HG03342 (cell line): ENCODE measurements around the gene ZNF785.

Source experiments
- ATAC-seq: cut with Tn5 transposase; IDR thresholded peaks from one replicate; pipeline ENCODE4 v1.9.1; 2021; ENCODE audit warnings: mild to moderate bottlenecking, moderate library complexity; ENCODE audit not compliant: unreplicated experiment

The ZNF785 gene

DNA sequence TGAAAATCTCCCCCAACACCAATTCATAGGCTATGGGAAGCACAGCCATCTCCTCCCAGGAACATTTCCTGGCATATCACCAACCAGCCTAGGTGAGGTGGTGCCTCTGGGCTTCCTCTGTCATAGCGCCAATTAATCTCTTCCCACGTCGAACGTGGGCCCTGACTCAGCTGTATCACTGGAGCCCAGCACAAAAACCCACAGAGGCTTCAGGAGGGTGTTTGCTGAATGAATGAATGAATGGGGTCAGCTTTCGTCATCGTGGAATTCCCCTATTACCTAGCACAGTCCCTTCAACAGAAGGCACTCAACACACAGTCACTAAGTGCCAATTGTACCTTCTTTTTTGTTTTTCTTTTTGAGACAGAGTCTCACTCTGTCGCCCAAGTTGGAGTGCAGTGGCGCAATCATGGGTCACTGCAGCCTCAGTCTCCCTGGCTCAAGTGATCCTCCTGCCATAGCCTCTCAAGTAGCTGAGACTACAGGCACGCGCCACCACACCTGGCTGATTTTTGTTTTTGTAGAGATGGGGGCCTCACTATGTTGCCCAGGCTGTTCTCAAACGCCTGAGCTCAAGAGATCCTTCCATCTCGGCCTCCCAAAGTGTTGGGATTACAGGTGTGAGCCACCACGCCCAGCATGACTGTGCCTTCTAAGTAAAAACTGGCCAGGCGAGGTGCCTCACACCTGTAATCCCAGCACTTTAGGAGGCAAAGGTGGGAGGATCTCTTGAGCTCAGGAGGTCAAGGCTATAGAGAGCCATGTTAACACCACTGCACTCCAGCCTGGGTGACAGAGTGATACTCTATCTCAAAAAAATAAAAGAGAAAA lies 18.1 kb downstream of the ZNF785 start:
- ATAC-seq = no peak

DNA sequence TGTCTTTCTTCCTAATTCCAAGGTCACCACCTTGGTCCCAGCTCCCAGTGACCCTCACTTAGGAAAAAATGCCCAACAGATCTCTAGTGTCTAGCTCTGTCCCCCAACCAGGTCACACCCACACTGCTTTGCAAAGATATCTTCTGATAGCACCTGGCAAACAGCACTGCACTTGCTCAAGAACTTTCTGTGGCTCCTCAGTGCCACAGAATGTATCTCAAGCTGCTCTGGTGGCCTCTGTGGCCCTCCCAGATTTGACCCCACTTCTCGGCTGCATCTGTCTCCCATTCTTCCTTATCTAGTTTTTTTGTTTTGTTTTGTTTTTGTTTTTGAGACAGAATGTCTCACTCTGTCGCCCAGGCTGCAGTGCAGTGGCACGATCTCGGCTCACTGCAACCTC lies 19.0 kb downstream of the ZNF785 start:
- ATAC-seq = no peak

DNA sequence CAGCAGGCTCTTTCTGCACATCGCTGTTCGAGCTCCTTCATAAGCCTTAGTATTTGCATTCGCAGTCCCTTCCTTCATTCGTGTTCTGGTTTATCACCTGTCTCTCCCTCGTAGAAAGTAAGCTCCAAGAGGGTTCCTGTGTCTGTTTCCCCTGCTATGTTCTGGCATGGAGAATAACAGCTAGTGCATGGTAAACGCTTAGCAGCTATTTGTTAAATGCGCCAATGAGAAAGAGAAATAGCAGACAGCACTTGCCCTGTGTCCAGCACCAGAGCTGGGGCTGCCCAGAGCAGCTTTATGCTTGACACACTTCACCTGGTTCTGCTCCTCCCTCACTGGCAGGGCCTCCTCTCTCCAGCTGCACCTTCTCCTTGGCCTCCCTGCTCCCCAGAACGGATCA lies 19.5 kb downstream of the ZNF785 start:
- no peak for ATAC-seq

DNA sequence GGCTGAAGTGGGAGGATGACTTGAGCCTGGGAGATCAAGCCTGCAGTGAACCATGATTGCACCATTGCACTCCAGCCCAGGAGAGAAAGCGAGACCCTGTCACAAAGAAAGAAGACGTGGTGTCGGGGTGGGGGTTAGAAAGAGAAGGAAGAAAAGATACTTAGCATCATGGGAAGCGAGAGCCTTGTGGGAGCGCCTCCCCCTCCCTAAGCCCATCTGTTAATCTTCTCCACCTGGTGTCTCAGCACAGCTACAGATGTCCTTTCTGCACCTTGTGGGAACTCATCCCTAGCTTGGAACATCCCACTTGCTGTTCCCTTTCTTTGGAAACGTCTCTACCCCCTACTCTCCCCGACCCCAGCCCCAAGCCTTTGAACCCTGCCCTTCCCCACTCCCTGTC lies 20.0 kb downstream of the ZNF785 start:
- ATAC-seq = no peak

DNA sequence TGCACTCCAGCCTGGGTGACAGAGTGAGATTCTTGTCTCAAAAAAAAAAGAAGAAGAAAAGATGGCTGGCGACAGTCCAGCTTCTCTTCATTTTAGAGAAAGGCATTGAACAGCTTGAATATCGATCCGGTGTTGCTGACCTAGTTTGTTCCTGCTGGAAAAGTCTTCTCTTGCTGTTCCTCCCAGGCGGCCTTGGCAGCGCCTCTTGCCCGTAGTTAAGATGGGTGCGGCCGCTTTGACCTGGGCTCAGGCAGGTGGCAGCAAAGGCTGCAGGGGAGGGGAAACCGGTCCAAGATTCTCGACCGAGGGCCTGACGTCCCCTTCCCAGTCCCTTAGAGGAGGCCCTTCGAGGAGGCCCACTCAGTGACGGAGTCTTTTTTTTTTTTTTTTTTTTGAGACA lies 23.5 kb downstream of the ZNF785 start:
- ATAC-seq = no peak

DNA sequence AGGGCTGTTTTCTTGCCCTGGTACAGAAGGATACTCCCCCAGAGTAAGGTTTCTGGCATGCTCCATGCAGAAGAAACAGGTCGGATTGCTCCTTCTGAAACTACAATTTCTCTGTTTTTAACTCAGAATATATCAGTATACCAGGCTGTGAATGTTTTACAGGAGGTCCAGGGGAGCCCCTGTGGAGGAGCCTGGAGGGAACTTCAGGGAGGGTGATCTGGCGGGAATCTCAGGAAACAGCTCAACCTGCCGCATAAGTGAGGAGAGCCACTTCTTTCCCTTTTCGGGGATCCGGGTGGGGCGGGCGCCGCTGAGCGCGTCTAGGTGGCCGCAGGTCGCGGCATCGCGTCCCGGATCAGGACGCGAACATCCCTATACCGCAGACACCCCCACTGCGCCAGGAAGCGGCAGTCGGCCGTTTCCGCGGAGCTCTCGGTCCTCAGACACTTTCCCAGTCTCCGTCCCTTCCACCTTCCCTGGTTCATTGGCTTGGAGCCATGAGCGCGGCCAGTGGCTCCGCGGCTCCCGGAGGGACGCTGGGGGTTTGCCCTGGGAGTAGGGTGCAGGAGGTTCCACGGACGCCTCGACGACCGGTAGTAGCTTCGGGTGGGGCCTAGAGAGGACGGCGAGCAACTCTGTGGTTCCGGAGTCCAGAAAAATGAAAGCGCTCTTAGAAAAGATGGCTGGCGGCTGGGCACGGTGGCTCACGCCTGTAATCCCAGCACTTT lies 24.2 kb downstream of the ZNF785 start:
- no peak for ATAC-seq

DNA sequence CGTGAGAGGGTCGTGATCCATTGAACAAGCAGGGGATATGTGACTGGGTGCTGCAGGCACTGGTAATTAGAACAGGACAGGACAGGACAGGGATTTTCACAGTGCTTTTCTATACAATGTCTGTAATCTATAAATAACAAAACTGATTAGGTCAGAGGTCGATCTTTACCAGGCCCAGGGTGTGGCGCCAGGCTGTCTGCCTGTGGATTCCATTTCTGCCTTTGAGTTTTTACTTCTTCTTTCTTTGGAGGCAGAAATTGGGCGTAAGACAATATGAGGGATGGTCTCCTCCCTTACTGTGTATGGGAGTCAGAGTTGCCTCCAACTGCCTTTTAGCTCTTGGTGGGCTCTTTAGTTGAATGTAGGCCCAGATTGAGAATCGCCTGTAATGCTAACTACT lies 25.8 kb downstream of the ZNF785 start:
- ATAC-seq = no peak

DNA sequence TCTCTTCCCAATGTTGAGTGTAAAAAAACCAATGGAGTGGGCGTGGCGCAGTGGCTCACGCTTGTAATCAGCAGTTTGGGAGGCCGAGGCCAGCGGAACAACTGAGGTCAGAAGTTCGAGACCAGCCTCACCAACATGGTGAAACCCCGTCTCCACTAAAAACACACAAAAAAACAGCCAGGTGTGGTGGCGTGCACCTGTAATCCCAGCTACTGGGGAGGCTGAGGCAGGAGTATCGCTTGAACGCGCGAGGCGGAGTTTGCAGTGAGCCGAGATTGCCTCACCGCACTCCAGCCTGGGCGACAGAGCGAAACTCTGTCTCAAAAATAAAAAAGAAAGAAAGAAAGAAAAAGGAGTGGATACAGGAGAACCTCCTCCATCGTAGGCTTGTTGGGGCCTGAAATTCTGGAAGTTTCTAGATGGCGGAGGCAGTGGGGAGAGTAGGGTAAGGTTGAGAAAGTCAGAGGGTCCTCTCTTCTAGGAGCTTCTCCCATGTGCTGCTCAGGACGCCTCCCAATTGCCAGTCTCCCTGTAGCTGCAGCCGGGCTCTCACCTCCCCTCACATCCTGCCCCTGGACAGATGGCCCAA lies 26.6 kb downstream of the ZNF785 start:
- ATAC-seq = no peak

DNA sequence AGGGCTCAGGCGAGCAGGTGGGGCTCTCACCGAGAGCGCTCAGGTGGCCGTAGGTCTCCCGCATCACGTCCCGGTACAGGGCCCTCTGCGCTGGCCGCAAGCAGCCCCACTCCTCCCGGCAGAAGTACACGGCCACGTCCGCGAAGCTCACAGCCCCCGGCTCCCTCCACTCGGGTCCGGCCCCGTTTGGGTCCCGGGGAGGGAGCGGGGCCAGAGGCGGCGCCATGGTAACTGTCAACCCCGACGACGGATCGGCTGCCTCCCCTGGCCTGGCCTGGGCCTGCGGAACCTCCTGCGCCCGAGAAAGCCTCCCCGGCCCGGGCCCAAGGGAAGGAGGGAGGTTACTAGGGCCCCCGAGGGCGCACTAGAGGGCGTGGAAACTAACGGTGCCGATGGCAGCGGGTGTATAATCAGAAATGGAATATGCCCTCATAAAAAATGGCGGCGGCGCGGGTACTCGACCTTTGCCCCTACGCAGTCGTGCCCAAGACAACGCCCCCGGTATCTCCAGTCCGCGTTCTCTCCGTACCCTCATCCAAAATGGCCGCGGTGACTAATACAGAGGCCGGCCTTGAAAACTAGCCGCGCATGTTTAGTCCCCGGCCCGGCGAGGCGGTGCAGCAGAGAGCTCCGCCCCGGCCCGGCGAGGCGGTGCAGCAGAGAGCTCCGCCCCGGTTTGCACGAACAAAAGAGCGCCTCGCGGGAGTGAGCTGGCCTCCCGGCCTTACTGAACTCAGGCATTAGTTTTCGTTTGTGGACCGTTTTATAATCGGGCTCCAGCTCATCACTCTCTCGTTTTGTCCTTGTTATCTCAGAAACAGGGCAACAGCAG lies 27.3 kb downstream of the ZNF785 start, which contains the start of gene ZNF764:
Gene ZNF764, minus strand, starts transcription at position 418 of the 832 bp plus-strand sequence. Its CDS starts 192 bp downstream, at position 226.
- peak; percentile 86 for ATAC-seq

DNA sequence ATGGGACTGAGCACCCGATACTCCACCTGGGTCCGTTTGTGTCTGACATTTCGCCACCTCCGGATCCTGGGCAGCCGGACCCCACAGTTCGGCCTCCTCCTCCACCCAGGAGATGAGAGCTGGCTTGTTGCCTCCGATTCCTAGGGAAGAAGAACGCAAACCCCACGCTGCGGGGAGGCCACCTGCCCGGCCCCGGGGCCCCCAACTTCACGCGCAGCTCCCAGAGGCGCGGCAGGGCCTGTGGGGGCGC lies 27.9 kb downstream of the ZNF785 start:
- ATAC-seq = peak; percentile 7

DNA sequence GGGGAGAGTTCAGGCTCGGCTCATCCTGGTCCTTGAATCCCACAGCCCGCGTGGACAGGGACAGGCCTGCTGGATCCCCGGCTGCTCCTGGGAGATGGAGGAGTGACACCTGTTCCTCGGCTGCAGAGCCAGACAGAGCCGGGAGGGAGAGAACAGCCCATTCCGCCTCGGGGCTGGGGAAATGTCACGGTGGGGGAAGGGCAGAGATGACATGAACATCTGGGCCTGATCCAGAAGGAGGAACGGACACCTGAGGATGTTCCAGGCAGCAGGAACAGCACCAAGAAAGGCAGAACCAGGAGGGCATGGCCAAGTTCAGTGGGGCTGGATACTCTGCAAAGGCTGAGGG lies 29.4 kb downstream of the ZNF785 start:
- no peak for ATAC-seq

DNA sequence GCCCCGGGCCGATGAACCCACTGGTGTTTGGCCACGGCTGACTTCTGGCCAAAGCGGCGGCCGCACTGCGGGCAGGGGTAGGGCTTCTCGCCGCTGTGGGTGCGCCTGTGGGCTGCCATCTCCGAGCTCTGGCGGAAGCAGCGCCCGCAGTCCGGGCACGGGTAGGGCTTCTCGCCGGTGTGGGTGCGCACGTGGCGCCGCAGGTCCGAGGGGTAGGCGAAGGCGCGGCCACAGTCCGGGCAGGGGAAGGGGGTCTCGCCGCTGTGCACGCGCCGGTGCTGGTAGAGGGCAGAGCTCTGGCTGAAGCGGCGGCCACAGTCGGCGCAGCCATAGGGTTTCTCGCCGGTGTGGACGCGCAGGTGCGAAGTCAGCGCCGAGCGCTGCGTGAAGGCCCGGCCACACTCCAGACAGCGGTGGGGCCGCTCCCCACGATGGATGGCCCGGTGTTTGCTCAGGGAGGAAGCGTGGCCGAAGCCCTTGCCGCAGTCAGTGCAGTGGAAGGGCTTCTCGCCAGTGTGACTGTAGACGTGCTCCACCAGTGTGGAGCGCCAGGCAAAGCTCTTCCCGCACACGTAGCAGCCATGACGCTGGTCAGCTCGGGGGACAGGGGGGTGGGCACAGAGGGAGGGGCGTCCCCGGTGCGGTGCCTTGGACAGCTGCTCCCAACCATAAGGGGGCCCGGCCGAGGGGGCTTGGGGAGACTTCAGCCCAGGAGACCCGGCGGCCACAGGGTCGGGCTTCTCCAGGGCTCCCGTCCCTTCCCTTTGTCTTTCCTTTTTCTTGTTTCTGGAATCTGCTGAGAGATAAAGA lies 30.0 kb downstream of the ZNF785 start:
- no peak for ATAC-seq

DNA sequence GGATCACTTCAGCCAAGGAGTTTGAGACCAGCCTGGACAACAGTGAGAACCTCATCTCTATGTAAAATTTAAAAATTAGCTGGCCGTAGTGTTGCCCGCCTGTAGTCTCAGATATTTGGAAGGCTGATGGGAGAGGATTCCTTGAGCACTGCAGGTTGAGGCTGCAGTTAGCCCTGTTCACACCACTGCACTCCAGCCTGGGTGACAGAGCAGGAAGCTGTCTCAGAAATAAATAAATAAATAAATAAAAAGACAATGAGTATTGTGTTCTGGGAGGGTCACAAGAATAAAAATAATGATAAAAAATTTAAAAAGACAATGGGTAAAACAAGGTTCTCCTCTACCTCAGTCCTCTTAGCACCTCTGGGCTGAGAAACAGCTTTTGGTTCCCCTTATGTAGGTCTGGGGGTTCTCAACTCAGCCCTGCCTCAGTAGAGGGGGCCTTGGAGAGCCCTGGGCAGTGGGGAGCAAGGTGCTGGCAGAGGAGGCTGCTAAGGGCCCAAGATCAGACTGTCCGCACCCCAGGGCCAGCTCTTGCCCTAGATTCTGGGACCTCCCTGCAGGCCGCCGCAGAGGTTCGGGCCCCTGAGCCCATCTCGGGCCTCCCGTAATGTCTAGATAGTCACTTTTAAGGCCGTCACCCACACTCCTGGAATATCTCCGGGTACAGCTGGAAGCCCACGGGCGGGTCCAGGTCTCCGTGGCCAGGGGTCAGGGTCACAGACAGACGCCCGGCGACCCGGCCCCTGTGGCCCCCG lies 30.8 kb downstream of the ZNF785 start:
- ATAC-seq = no peak

DNA sequence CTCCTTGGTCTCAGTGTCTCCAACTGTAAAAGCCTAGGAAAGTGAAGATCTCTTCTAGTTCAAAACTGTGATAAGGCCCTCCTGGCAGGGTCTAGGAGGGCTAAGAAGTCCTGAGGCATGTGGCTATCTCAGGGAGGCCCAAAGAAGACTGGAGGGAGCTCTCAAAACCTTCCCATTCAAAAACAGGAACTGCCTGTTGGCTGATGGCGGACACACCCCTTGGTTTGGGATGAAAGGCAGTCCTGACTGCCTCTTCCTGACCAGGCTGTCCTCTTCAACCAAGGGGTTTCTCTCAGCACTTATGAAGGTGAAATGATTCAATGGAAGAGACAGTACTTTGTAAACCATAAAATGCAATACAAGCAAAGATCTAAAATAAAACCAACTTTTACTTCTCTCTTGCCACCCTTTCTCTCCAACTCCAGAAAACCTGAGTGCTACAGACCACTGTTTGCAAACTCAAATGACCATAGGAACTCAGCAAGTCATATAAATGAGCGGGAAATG lies 32.1 kb downstream of the ZNF785 start:
- ATAC-seq = no peak

DNA sequence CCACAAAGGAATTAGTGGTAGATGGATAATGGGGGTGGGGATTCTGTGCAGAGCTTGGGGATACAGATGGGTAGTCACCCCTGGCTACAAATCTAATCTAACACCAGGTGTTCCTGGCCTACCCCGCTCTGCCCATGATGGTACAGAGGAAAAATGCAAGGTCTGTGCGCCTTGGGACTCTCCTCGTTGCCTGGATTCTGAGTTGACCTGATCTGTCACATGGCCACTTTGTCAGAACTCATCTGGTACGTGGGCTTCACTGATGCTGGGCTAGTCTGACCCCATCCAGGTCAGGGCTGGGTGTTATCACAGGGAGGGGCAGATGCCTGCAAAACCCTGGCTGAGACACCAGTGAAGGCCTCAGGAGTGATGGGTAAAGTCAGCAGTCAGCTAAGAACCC lies 32.5 kb downstream of the ZNF785 start:
- ATAC-seq = no peak

DNA sequence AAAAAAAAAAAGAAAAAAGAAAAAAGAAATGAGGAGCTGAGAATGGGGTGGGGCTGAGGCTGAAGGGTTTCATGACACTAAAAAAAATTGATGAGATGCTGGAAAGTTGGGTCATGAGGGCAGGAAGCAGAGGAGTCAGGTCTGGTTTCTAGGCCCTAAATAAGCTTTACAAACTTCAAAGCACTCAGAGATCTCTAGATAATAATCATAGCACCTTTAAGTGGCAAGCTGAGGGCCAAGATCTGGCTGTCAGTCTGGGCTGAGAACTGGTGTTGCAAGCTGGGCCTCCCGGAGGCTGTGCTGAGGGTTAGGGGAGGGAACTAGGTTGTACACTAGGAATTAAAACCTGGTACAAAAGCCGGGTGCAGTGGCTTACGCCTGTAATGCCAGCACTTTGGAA lies 33.7 kb downstream of the ZNF785 start:
- ATAC-seq = no peak

DNA sequence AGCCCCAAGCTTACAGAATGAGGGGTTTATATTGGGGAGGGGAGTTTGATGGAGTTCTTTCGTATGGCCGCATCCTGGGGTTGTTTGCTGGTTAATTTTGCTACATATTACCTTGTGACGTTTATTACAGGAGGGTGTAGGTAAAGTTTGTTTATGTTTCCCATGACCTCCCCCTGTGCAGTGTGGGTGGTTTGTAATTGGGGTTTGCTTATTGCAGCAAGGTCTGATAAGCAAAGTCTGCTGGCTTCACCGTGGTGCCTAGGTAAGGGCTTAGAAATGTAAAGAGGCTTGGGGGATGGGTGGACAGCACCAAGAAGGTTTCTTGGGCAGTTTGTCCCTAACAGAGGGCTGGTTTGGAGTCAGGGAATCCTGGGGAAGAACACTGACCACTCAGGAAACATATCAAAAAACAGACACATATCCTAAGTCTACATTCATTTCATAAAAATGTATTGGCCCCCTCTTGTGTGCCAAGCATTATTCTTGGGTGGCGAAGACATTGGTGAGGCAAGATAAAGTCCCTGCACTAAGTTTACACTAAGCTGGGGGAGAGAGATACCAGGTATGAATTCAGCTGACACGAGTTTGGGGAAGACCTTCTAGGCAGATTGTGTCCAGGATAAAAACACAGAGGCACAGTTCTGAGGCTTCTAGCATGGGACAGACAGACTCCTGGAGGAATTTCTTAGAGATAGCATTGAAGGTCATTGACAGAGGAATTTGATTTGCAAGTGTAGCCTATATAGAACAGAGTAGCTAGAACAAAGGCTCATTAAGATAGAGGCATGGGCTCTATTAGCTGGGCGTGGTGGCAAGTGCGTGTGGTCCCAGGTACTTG lies 36.9 kb downstream of the ZNF785 start:
- no peak for ATAC-seq

DNA sequence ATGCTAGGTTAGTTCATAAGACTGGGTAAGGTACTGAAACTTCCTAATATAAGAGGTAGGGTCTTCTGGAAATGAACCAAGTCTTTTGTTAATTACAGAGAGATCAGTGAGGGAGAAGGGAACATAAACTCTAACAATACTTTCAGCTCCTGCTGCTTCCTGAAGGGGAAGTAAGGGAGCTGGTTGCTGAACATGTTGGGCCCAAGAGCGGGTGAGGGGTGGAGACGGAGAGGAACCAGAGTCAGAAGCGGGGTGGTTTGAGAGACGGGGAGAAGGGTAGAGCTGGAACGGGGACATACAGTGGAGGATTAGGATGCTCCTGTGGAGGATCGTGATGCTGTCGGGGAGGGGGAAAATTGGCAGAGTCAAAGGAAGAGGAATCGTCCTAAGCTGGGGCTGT lies 39.4 kb downstream of the ZNF785 start:
- ATAC-seq = no peak

DNA sequence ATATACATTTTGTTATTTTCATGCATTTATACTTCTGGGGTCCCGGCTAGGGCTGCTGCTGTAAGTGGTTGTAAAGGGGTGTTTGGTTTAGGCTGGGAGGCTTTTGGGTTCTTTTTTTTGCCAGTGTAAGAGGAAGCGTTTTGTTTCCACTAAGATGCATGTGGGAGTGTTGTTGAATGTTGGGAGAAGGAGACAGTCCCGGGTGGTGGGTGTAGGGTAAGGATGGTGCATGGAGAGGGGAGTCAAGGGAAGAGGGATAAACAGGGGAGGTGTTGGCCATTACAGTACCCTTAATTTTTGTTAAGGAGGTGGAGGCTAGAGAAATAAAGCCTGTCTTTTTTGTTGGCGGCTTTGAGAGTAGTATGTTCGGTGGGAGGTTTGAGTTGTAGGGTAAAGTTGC lies 42.4 kb downstream of the ZNF785 start:
- ATAC-seq = no peak
